Astrocyte of the cerebellum (primary cell): ENCODE measurements around the gene AQR.
A peak's percentile ranks its signal among the peaks of the same experiment; 100 is the strongest.
"Not testable (repeated sequence)": the region's sequence is repeated elsewhere in the genome, so short reads cannot be mapped to it uniquely, and the experiment has no call there.

ENCODE experiments used
- DNase-seq: peaks from one replicate; pipeline ENCODE4 v3.0.0-alpha.2; 2011; ENCODE audit warnings: low read depth
- H3K4me3 ChIP-seq: 2 replicates; pipeline ENCODE4 v1.5.1; 2011; ENCODE audit warnings: mild to moderate bottlenecking, low read depth, low read length, moderate library complexity
- in situ Hi-C: cut with HindIII; loops from 2 replicates; pipeline ENCODE4 v1.10.0; 2017; ENCODE audit warnings: low sequenced_read_pairs
- TF ChIP-seq, protein P1 (sequence below): IDR thresholded peaks from 2 replicates; pipeline ENCODE4 v1.5.1; 2012; ENCODE audit warnings: low read length, low read depth, moderate library complexity, mild to moderate bottlenecking; ENCODE audit errors: missing control alignments

The AQR gene

GRCh38 chr15:34973512-34973911, 4.0 kb upstream of the AQR start:
- in situ Hi-C loops: no loop called here
- TF ChIP-seq, protein P1, sequence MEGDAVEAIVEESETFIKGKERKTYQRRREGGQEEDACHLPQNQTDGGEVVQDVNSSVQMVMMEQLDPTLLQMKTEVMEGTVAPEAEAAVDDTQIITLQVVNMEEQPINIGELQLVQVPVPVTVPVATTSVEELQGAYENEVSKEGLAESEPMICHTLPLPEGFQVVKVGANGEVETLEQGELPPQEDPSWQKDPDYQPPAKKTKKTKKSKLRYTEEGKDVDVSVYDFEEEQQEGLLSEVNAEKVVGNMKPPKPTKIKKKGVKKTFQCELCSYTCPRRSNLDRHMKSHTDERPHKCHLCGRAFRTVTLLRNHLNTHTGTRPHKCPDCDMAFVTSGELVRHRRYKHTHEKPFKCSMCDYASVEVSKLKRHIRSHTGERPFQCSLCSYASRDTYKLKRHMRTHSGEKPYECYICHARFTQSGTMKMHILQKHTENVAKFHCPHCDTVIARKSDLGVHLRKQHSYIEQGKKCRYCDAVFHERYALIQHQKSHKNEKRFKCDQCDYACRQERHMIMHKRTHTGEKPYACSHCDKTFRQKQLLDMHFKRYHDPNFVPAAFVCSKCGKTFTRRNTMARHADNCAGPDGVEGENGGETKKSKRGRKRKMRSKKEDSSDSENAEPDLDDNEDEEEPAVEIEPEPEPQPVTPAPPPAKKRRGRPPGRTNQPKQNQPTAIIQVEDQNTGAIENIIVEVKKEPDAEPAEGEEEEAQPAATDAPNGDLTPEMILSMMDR: no peak
- no peak overlapping the region for H3K4me3 ChIP-seq
- DNase-seq: no peak

DNA sequence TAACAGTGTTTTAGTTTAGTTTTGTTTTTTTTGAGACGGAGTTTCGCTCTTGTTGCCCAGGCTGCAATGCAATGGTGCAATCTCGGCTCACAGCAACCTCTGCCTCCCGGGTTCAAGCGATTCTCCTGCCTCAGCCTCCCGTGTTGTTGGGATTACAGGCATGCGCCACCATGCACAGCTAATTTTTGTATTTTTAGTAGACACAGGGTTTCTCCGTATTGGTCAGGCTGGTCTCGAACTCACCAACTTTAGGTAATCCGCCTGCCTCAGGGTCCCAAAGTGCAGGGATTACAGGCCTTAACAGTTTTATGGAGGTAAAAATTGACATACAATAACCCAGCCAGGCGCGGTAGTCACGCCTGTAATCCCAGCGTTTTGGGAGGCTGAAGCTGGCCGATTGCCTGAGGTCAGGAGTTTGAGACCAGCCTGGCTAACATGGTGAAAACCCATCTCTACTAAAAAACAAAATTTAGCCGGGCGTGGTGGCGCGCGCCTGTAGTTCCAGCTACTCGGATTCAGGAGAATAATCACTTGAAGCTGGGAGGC, 629 bp upstream of the AQR start:
- in situ Hi-C loops, DNase-seq: not testable (repeated sequence)
- peak overlapping the region; percentile 99 for H3K4me3 ChIP-seq

- TF ChIP-seq, protein P1: no peak
- in situ Hi-C loops: no loop called here
- no peak overlapping the region for H3K4me3 ChIP-seq
- no peak for DNase-seq
Measured at GRCh38 chr15:34964277-34964676, 5.3 kb downstream of the AQR start.

GRCh38 chr15:34953851-34954250, 15.7 kb downstream of the AQR start:
- H3K4me3 ChIP-seq: no peak overlapping the region
- TF ChIP-seq, protein P1: no peak
- no peak for DNase-seq
- in situ Hi-C loops: no loop called here

- in situ Hi-C loops: no loop called here
- TF ChIP-seq, protein P1: no peak
- DNase-seq: no peak
- no peak overlapping the region for H3K4me3 ChIP-seq
Measured at GRCh38 chr15:34952481-34952880, 17.1 kb downstream of the AQR start.

- H3K4me3 ChIP-seq: no peak overlapping the region
- in situ Hi-C loops: no loop called here
- DNase-seq: peak; percentile 19
- TF ChIP-seq, protein P1: no peak
Measured at GRCh38 chr15:34951993-34952392, 17.5 kb downstream of the AQR start.

GRCh38 chr15:34944936-34945335, 24.6 kb downstream of the AQR start:
- no peak for DNase-seq
- in situ Hi-C loops: no loop called here
- TF ChIP-seq, protein P1: no peak
- no peak overlapping the region for H3K4me3 ChIP-seq
